SIG-M5 (cell line): ENCODE measurements around the gene CHRNB1.

Source experiments
- DNase-seq: peaks from one replicate; lab custom pipeline; 2025; lab: John Stamatoyannopoulos, UW

CHRNB1 gene

DNA sequence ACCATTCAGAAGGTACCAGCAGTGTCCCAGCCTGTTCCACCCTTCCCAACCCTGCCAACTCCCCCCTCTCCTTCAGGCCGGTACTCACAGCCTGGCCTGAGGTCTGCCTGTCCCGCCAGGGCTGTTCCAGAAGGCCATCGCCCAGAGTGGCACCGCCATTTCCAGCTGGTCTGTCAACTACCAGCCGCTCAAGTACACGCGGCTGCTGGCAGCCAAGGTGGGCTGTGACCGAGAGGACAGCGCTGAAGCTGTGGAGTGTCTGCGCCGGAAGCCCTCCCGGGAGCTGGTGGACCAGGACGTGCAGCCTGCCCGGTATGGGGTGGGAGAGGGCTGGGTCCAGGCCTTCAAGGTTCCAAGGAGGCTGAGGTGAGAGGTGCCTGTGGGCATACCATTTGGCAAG lies 30.0 kb upstream of the CHRNB1 start:
- no peak for DNase-seq

DNA sequence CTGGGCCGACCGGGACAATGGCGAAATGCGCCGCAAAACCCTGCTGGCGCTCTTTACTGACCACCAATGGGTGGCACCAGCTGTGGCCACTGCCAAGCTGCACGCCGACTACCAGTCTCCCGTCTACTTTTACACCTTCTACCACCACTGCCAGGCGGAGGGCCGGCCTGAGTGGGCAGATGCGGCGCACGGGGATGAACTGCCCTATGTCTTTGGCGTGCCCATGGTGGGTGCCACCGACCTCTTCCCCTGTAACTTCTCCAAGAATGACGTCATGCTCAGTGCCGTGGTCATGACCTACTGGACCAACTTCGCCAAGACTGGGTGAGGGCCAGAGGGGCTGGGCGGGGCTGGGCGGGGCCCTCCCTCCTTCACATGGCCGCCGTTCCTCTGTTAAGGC lies 29.1 kb upstream of the CHRNB1 start:
- DNase-seq = no peak

DNA sequence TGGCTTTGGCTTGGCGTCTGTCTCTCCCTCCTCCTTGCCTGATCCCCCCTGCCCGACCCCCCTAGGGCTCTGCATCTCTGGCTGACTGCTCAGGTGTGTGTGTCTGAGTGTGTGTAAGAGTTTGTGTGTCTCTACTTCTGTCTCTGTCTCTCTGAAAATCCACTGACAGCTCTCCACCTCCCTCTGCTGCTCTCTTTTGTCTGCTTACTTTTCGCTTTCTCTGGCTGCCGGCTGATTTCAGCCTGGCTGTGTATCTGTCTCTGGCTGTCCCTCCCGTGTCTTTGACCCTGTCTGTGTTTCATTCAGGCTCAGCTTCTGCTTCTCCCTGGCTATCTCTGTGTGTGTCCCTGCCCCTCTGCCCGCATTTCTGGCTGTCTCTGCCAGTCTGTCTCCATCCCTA lies 28.5 kb upstream of the CHRNB1 start:
- no peak for DNase-seq

GRCh38 chr17:7417056-7417655 lies 27.7 kb upstream of the CHRNB1 start:
- DNase-seq = no peak

DNA sequence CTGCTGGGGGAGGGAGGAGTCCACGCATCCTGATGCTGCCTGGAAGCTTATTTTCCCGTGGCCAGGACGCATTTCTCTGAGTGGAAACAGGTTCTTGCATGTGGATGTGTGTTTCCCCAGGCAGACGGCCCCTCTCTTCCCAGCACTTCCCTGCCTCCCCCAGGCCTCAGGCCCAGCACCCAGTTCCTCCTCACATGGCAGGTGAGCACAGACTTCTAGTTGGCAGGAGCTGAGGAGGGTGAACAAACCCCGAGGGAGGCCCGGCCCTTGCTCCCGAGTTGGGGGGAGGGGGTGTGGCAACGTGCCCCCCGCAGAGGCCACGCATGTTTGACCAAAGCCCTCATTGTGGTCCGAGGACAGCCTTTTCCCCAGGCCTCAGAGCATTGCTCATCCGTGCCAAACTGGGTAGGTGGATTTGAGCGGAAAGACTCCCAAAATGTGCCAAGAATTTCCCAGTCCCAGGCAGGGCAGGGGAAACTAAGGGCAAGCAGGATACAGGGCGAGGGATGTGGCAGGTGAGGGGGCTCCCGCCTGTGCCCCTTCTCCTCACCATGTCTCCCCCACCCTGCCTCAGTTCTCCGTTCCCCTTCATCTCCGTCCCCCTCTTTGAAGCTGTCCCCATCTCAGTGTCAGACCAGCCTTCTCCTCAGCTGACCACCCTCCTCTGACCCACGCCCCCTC lies 26.2 kb upstream of the CHRNB1 start:
- no peak for DNase-seq

- DNase-seq = no peak
Observed at GRCh38 chr17:7419819-7420610, 24.8 kb upstream of the CHRNB1 start, which contains the start of gene SPEM1. Gene SPEM1, plus strand, starts transcription at chr17:7420324. Its CDS starts 61 bp downstream, at chr17:7420385.

- DNase-seq = no peak
Observed at GRCh38 chr17:7421186-7421585, 23.7 kb upstream of the CHRNB1 start.

GRCh38 chr17:7423679-7424078 lies 21.2 kb upstream of the CHRNB1 start:
- DNase-seq = no peak

DNA sequence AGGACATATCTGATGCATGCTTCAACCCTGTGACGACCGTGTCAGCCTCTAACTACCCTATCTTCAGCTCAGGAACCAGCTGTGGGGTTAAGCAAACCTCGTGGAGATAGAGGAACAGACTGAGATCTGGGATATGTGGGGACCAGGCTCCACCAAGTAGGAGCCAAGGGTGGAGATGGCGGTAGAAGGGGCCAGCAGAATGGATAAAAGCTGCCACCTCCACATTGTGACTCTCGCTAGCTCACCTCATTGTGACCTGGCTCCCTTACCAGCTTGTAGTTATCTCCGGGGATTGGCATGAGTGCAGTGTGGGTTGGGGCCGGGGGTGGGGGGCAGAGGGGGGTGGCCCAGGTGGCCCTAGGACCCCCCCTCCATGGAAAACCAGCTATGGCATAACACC lies 19.5 kb upstream of the CHRNB1 start, which contains the start of gene SPEM2:
TSS of gene SPEM2 (plus strand) at position 301 of the 400 bp plus-strand sequence. CDS start at position 374, 73 bp downstream.
- DNase-seq = no peak

GRCh38 chr17:7425756-7426155 lies 19.1 kb upstream of the CHRNB1 start:
- DNase-seq = no peak

GRCh38 chr17:7426203-7426863 lies 18.5 kb upstream of the CHRNB1 start:
- no peak for DNase-seq

GRCh38 chr17:7426896-7427489 lies 17.9 kb upstream of the CHRNB1 start:
- no peak for DNase-seq

GRCh38 chr17:7427549-7427948 lies 17.3 kb upstream of the CHRNB1 start:
- DNase-seq = no peak

DNA sequence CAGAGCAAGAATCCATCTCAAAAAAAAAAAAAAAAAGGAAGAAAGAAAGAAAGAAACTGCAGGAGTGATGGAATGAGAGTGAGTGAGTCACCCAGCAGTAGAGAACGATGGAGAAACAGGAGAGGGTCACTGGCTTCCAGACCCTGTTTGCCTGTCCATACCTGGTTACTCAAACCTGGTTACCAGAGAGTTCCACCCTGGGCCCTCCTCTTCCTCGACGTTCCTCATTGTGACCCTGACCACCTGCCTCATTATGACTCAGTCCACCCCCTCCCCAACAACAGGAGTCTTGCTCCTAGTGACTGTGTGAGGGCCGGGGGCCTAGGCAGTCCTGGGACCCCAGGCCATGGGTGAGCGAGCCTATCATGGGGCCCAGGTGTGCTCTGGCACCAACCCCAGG lies 16.3 kb upstream of the CHRNB1 start, which contains the start of gene SPEM3:
TSS of gene SPEM3 (plus strand) at position 301 of the 400 bp plus-strand sequence. CDS start at position 347, 46 bp downstream.
- no peak for DNase-seq

GRCh38 chr17:7429722-7430121 lies 15.1 kb upstream of the CHRNB1 start:
- no peak for DNase-seq

GRCh38 chr17:7431231-7431630 lies 13.6 kb upstream of the CHRNB1 start:
- DNase-seq = no peak

- DNase-seq = no peak
Observed at GRCh38 chr17:7432296-7432695, 12.6 kb upstream of the CHRNB1 start.

DNA sequence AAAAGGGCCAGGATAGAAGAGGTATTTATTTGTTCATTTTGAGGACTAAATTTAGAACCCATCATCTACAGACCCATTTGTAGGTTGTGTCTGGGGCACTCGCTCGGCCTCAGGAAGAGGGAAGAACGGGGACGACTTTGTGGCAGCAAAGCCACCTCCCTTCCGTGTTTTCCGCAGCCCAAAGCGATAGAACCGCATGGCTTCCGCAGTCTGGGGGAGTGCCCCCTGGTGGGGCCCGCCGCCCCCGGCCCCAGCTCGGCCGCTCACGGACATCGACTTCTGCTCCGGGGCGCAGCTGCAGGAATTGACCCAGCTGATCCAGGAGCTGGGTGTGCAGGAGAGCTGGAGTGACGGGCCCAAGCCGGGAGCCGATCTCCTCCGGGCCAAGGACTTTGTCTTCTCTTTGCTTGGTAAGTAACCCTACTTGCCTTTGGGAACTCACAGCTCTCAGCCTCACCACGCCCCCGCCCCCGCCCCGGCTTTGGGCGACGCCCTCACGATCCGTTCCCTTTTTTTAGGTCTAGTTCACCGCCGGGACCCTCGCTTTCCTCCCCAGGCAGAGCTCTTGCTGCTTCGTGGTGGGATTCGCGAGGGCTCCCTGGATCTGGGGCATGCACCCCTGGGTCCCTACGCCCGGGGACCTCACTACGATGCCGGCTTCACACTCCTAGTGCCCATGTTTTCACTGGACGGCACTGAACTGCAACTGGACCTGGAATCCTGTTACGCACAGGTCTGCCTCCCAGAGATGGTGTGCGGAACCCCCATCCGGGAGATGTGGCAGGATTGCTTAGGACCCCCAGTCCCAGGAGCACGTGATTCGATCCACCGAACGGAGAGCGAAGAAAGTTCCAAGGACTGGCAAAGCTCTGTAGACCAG lies 8.9 kb upstream of the CHRNB1 start:
- no peak for DNase-seq

GRCh38 chr17:7436556-7437368 lies 8.1 kb upstream of the CHRNB1 start:
- DNase-seq = no peak

DNA sequence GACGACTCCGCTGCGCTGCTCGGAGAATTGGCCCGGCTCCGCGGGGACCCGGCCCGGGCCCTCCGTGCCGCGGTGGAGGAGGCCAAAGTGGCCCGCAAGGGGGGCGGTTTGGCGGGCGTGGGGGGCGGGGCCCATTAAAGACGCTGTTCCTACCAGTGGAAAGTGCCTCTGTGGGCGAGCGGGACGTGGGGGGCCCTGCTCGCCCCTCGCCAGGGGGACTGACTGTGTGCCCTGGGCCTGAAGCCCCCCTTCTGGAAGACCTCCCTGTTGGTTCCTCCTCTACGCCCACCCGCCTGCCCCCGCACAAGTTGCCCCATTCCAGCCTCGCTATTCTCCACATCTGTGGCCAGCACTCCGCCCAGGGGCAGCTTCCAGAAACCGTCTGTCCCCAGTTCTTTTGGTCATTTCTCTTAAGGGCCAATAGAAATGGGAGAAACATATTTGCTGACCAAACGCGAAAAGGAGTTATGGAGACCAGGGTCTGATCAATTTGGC lies 7.4 kb upstream of the CHRNB1 start:
- DNase-seq = no peak
